HUES48 (cell line): ENCODE measurements around the gene R3HDML.
"Not testable (repeated sequence)": the region's sequence is repeated elsewhere in the genome, so short reads cannot be mapped to it uniquely, and the experiment has no call there.

Source experiments
- H3K27ac ChIP-seq: one replicate; pipeline ENCODE4 v1.7.0; 2013; ENCODE audit warnings: low read depth, low read length, inconsistent platforms
- H3K27me3 ChIP-seq: 2 replicates; pipeline ENCODE4 v1.6.1; 2013; ENCODE audit warnings: mild to moderate bottlenecking, low read length; ENCODE audit not compliant: control insufficient read depth, insufficient read depth
- H3K36me3 ChIP-seq: 2 replicates; pipeline ENCODE4 v1.6.1; 2013; ENCODE audit warnings: low read length; ENCODE audit not compliant: control insufficient read depth, insufficient read depth
- H3K4me1 ChIP-seq: 2 replicates; pipeline ENCODE4 v1.6.1; 2013; ENCODE audit warnings: mild to moderate bottlenecking, low read length; ENCODE audit not compliant: control insufficient read depth, insufficient read depth
- H3K4me3 ChIP-seq: 2 replicates; pipeline ENCODE4 v1.5.1; 2013; ENCODE audit warnings: mild to moderate bottlenecking, low read depth, low read length
- H3K9ac ChIP-seq: 2 replicates; pipeline ENCODE4 v1.6.1; 2013; ENCODE audit warnings: mild to moderate bottlenecking, low read depth, low read length, moderate library complexity
- H3K9me3 ChIP-seq: 2 replicates; pipeline ENCODE4 v1.6.1; 2013; ENCODE audit warnings: low read length; ENCODE audit not compliant: control insufficient read depth, insufficient read depth

R3HDML gene, protein sequence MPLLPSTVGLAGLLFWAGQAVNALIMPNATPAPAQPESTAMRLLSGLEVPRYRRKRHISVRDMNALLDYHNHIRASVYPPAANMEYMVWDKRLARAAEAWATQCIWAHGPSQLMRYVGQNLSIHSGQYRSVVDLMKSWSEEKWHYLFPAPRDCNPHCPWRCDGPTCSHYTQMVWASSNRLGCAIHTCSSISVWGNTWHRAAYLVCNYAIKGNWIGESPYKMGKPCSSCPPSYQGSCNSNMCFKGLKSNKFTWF

DNA sequence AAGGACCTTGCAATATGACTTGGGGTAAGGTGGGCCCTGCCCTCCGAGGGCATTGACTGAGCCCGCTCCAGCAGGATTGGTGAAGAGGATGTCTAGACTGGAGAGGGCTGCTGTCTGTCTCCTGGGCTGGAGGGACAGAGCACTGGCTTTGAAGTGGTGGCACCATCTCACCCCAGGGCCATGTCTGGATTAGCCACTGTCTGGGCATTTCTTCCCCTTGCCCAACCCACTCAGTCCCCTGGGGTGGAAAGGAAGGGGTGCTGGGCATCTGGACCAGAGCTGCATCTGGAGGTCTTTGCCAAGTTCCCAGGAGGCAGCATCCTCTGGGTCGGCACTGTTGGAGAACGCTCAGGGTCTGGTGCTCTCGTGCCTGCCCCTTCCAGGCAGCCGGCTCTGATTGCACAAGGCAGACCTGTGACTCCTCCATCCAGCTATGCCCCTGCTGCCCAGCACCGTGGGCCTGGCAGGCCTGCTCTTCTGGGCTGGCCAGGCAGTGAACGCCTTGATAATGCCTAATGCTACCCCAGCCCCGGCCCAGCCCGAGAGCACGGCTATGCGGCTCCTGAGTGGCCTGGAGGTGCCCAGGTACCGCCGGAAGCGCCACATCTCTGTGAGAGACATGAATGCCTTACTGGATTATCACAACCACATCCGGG is at the start of gene R3HDML:
TSS of gene R3HDML (plus strand) at position 319 of the 656 bp plus-strand sequence. CDS start at position 434, 115 bp downstream.
- H3K4me1 ChIP-seq = peaks cover 4% of the 10 kb centered on the region; the same call in 1 of the 2 replicates
- no peaks in the 10 kb centered on the region for H3K9me3 ChIP-seq
- H3K27ac ChIP-seq = no peak within 1 kb of the TSS
- no peak within 1 kb of the TSS for H3K4me3 ChIP-seq
- H3K9ac ChIP-seq = no peak within 1 kb of the TSS
- no peaks in the 10 kb centered on the region for H3K27me3 ChIP-seq
- no peaks in the 10 kb centered on the region for H3K36me3 ChIP-seq

DNA sequence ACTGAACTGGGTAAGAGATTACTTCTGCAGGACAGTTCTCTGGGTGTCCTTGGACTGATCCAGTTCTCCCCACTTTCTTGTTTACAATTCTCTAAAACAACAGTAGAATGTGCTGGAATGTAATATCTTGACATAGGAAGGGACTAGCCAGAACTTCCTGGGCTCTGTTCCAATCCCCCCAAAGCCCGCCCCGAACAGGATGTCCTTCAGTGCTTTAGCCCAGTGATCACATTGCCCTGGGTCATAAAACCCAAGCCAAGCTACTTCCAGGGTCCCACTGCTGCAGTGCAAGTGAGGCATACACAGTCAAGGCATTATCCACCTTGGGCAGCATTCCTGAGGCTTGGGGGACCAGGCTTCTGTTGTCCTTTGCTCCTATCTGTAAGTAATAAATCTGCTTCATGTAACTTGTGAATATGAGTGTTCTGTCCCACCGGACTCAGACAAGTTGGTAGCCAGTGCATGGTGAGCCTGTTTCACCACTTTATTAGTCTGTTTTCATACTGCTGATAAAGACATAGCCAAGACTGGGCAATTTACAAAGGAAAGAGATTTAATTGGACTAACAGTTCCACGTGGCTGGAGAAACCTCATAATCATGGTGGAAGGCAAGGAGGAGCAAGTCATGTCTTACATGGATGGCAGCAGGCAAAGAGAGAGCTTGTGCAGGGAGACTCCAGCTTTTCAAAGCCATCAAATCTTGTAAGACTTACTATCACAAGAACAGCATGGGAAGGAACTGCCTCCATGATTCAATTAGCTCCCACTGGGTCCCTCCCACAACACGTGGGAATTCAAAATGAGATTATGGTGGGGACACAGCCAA is 49.4 kb upstream of the R3HDML start:
- Histone ChIP-seq H3K9ac (no peak overlapping the region), H3K4me3 (no peak overlapping the region), H3K27me3 (no peaks in the 10 kb centered on the region), H3K9me3 (no peaks in the 10 kb centered on the region), H3K27ac (no peak overlapping the region), H3K4me1 (no peaks in the 10 kb centered on the region), H3K36me3 (no peaks in the 10 kb centered on the region)

DNA sequence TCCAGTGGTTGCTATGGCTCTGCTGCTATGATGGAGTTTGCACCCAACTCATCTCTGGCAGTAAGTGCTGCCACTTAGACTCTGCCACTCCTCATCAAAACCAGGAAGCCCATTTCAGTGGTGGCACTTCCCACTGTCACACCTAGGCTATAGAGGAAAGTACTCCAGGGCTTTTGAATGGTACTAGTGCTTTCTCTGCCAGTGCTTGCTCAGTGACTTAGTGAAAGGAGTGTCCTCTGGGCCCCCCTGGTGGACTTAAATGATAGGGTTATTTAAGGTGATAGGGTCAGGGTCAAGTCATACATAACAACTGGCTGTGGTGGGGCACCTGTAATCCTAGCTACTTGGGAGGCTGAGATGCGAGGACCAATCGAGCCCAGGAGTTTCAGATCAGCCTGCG is 48.6 kb upstream of the R3HDML start:
- no peak overlapping the region for H3K4me3 ChIP-seq
- H3K27ac ChIP-seq = no peak overlapping the region
- H3K9me3 ChIP-seq = no peaks in the 10 kb centered on the region
- no peaks in the 10 kb centered on the region for H3K36me3 ChIP-seq
- H3K27me3 ChIP-seq = no peaks in the 10 kb centered on the region
- H3K4me1 ChIP-seq = no peaks in the 10 kb centered on the region
- no peak overlapping the region for H3K9ac ChIP-seq

DNA sequence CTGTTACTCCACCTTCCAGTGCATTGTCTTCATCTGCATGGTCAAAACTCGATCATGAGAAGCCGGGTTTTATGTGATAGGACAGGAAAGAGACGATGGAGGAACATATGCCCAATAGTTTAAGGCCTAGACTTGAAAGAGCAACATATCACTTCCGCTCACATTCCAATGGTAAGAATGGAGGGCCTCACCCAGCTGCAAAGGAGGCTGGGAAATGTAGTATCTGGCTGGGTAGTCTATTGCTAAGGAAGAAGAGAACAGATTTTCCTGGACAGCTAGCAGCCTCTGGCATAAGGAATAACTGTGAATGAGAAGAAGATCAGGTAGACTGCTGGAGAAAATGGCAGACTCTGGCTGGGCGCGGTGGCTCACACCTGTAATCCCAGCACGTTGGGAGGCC is 45.1 kb upstream of the R3HDML start:
- H3K9me3 ChIP-seq = no peaks in the 10 kb centered on the region
- H3K27ac ChIP-seq = no peak overlapping the region
- H3K9ac ChIP-seq = no peak overlapping the region
- H3K36me3 ChIP-seq = no peaks in the 10 kb centered on the region
- H3K27me3 ChIP-seq = no peaks in the 10 kb centered on the region
- no peaks in the 10 kb centered on the region for H3K4me1 ChIP-seq
- no peak overlapping the region for H3K4me3 ChIP-seq

DNA sequence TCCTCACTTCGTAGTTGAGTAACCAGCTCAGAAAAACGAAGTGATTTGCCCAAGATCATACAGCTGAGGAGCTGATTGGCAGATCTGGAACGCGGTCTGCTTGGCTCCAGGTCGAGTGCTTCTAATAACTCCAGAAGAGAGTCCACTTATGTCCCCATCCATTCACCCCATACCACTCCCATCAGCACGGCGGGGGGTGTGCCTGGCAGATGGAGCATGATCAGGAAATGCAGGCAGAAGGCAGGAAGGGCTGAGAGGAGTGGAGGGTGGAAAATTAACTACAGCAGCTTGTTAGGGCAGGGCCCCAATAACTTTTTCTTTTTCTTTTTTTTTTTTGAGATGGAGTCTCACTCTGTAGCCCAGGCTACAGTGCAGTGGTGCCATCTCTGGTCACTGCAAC is 40.8 kb upstream of the R3HDML start:
- no peak overlapping the region for H3K4me3 ChIP-seq
- no peaks in the 10 kb centered on the region for H3K36me3 ChIP-seq
- H3K27ac ChIP-seq = no peak overlapping the region
- H3K4me1 ChIP-seq = no peaks in the 10 kb centered on the region
- no peak overlapping the region for H3K9ac ChIP-seq
- no peaks in the 10 kb centered on the region for H3K9me3 ChIP-seq
- no peaks in the 10 kb centered on the region for H3K27me3 ChIP-seq

DNA sequence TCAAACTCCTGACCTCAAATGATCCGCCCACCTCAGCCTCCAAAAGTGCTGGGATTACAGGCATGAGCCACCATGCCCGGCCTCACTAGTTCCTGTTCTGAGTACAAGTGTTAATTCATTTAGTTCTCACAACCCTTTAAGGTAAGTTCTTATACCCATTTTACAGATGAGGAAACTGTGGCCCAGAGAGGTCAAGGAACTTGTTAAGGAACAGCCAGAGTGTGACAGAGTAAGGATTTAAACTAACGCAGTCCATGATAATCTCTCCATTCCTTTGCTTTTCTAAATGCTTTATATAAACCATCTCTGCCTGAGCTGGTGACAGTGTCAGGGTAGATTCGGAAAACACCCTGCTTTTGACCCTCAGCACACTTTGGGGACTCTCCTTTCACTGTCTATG is 39.1 kb upstream of the R3HDML start:
- no peak overlapping the region for H3K27ac ChIP-seq
- no peaks in the 10 kb centered on the region for H3K27me3 ChIP-seq
- H3K4me3 ChIP-seq = no peak overlapping the region
- no peaks in the 10 kb centered on the region for H3K9me3 ChIP-seq
- no peaks in the 10 kb centered on the region for H3K4me1 ChIP-seq
- H3K9ac ChIP-seq = no peak overlapping the region
- no peaks in the 10 kb centered on the region for H3K36me3 ChIP-seq

DNA sequence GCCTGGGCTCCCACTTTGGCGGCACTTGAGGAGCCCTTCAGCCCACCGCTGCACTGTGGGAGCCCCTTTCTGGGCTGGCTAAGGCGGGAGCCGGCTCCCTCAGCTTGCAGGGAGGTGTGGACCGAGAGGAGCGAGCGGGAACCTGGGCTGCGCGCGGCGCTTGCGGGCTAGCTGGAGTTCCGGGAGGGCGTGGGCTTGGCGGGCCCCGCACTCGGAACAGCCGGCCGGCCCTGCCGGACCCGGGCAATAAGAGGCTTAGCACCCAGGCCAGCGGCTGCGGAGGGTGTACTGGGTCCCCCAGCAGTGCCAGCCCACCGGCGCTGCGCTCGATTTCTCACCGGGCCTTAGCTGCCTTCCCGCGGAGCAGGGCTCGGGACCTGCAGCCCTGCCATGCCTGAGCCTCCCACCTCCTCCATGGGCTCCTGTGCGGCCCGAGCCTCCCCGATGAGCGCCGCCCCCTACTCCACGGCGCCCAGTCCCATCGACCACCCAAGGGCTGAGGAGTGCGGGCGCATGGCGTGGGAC is 37.8 kb upstream of the R3HDML start:
- H3K36me3 ChIP-seq, H3K9me3 ChIP-seq, H3K9ac ChIP-seq, H3K4me3 ChIP-seq, H3K27me3 ChIP-seq, H3K4me1 ChIP-seq, H3K27ac ChIP-seq: not testable (repeated sequence)

DNA sequence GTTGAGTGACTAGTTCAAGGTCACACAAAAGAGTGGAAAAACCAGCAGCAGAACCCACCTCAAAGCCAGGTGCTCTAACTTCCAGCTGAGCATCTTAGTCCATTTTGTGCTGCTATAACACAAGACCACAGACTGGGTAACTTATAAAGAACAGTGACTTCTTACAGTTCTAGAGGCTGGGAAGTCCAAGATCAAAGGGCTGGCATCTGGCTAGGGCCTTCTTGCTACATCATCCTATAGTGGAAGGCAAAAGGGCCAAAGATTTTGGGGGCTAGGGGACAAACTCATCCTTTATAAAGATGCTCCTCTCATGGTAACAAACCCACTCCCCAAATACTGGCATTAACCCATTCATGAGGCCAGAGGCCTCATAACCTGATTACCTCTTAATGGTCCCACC is 35.6 kb upstream of the R3HDML start:
- Histone ChIP-seq H3K27me3 (no peaks in the 10 kb centered on the region), H3K4me1 (no peaks in the 10 kb centered on the region), H3K9ac (no peak overlapping the region), H3K9me3 (no peaks in the 10 kb centered on the region), H3K27ac (no peak overlapping the region), H3K36me3 (no peaks in the 10 kb centered on the region), H3K4me3 (no peak overlapping the region)

DNA sequence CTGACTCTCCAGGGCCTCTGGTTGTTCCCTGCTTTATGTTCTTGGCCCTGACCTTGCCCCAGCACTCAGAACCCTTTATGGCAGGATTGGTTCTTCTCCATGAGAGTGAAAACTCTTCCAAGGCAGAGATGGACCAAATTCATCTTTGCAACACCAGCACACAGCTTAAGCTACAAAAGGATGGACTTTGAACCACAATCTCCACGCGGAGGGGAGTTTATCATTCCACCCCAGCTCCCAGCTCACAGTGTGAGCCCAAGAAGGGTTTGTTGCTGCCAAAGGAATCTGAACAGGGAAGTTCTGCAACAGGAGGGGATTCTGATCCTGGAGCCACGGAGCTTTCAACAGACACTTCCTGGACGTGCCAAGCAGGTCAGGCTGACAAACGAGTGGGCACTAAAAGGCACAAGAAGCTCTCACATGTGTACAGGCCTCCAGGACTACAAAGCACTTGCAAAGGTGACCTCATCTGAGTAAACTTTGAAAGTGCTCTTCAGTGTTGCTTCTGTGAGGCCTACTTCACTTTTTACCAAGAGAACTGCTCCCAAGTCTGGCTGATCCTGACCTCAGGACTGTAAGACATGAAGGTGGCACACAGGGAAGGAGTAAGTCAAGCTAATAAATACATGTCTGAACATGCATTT is 34.7 kb upstream of the R3HDML start:
- Histone ChIP-seq H3K27ac (no peak overlapping the region), H3K4me1 (no peaks in the 10 kb centered on the region), H3K9ac (no peak overlapping the region), H3K4me3 (no peak overlapping the region), H3K27me3 (no peaks in the 10 kb centered on the region), H3K36me3 (no peaks in the 10 kb centered on the region), H3K9me3 (no peaks in the 10 kb centered on the region)

DNA sequence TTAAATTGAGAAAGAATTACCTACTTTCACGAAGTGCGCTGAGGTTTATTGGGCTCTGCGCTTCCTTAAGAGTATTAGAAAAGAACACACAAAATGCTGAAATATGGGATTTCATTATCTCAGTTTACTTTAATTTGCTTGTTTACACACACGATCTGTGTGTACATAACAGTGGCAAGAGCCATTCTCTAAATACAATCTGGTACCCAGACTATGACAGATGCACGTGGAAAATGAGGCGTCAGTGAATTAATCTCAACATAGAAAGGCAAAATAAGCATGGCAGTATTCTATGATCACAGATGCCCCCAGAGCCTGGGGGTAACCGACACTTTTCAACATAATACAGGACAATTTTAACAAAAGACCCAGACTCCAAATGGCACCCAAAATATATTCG is 34.1 kb upstream of the R3HDML start:
- no peak overlapping the region for H3K4me3 ChIP-seq
- no peaks in the 10 kb centered on the region for H3K36me3 ChIP-seq
- H3K9me3 ChIP-seq = no peaks in the 10 kb centered on the region
- H3K4me1 ChIP-seq = no peaks in the 10 kb centered on the region
- no peak overlapping the region for H3K9ac ChIP-seq
- no peaks in the 10 kb centered on the region for H3K27me3 ChIP-seq
- no peak overlapping the region for H3K27ac ChIP-seq
